PC-3 (cell line): ENCODE data around the gene MEGF10.

Experiments used
- CTCF ChIP-seq: fragments of 300-600 bp; sonication (generic); conservative IDR thresholded peaks from 2 replicates; pipeline ENCODE4 v1.5.1; 2017; ENCODE audit warnings: antibody characterized with exemption, low read depth, mild to moderate bottlenecking, low read length
- EZH2 ChIP-seq: fragments of 300-600 bp; sonication (generic); IDR thresholded peaks from one replicate; pipeline ENCODE4 v1.6.1; 2017; ENCODE audit warnings: antibody characterized with exemption, mild to moderate bottlenecking, low read length; ENCODE audit not compliant: unreplicated experiment
- EZH2phosphoT487 ChIP-seq: fragments of 300-600 bp; sonication (generic); IDR thresholded peaks from 2 replicates; pipeline ENCODE4 v1.6.1; 2018; ENCODE audit warnings: mild to moderate bottlenecking, antibody characterized with exemption, low read length, borderline replicate concordance

- TF ChIP-seq CTCF, result no peak
- no peak for TF ChIP-seq EZH2phosphoT487
- TF ChIP-seq EZH2, result no peak
These were observed 216.0 kb downstream of the MEGF10 start for GRCh38 chr5:127506616-127507015.
